Measurements from ENCODE around the gene MYH13. TPM values are rescaled to one million over a fixed set of nuclear protein-coding genes. Genes with fewer than 3 reads are reported as not detected.
A peak's percentile ranks its signal among the peaks of the same experiment; 100 is the strongest.
"Not testable (repeated sequence)": the region's sequence is repeated elsewhere in the genome, so short reads cannot be mapped to it uniquely, and the experiment has no call there.

MYH13 gene
- total RNA-seq, 1 experiment from 2014 or later, result not detected

DNA sequence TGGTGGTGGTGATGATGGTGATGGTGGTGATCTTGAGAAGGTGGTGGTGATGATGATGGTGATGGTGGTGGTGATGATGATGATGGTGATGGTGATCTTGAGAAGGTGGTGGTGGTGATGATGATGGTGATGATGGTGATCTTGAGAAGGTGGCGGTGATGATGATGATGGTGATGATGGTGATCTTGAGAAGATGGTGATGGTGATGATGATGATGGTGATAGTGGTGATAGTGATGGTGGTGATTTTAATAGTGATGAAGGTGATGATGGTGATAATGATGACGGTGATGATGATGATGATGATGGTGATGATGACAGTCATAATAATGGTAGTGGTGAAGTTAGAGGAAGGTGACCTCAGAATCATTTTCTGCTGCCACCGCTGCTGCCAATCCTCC lies 75.1 kb downstream of the MYH13 start:
- DNase-seq (ENCODE audit: unreplicated experiment), result no peak
- TF ChIP-seq, protein P1, sequence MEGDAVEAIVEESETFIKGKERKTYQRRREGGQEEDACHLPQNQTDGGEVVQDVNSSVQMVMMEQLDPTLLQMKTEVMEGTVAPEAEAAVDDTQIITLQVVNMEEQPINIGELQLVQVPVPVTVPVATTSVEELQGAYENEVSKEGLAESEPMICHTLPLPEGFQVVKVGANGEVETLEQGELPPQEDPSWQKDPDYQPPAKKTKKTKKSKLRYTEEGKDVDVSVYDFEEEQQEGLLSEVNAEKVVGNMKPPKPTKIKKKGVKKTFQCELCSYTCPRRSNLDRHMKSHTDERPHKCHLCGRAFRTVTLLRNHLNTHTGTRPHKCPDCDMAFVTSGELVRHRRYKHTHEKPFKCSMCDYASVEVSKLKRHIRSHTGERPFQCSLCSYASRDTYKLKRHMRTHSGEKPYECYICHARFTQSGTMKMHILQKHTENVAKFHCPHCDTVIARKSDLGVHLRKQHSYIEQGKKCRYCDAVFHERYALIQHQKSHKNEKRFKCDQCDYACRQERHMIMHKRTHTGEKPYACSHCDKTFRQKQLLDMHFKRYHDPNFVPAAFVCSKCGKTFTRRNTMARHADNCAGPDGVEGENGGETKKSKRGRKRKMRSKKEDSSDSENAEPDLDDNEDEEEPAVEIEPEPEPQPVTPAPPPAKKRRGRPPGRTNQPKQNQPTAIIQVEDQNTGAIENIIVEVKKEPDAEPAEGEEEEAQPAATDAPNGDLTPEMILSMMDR (IDR thresholded peaks at IDR 0.05; ENCODE audit: unreplicated experiment), result no peak
- ChIA-PET POLR2A (no interaction called here), CTCF (interaction anchor here (1.3 to 5.1 kb wide), 2 partner anchors 320 kb away, joined by 10 to 70 read pairs; no protein-coding TSS in a partner anchor)
- Mint-ChIP-seq H3K4me3 (ENCODE audit: unreplicated experiment) (no peak overlapping the region), H3K9me3 (ENCODE audit: unreplicated experiment) (peaks cover 3% of the 10 kb centered on the region), H3K36me3 (ENCODE audit: insufficient read depth, unreplicated experiment) (no peaks in the 10 kb centered on the region), H3K27me3 (ENCODE audit: insufficient read depth, unreplicated experiment) (no peaks in the 10 kb centered on the region), H3K4me1 (ENCODE audit: insufficient read depth, unreplicated experiment) (no peaks in the 10 kb centered on the region), H3K27ac (ENCODE audit: low read depth, unreplicated experiment) (no peak overlapping the region)
- intact Hi-C loops (cut with micrococcal nuclease), result no loop called here
- BruUV-seq (replicated peaks), result no TSS peak

DNA sequence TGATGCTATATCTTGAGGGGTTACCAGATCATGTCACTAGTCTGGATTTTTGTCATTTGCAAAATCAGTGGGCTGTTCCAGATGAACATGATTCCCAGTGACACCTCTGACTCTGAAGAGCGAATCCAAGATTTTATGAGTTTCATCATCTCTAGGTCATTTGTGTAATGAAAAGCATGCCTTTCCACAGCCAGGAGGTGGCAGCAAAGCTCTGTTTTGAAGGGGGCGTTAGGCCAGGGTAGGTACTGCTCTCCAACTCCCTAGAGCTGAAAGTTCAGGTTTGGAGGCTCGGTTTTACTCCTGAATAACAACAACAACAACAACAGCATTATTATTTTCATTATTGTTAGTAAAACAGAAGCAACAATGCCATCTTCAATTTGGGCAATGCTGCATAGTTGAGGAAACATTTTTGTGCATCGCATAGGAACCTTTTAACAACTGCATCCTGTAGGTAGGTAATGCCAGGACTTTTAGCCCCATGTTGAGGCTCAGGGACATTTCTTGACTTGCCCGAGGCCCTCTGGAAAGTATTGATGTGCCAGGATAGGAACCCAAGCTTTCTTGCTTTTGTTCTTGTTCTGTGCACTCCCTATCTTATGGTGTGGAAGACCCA lies 77.0 kb downstream of the MYH13 start:
- Mint-ChIP-seq H3K4me3 (ENCODE audit: unreplicated experiment) (no peak overlapping the region), H3K27me3 (ENCODE audit: insufficient read depth, unreplicated experiment) (no peaks in the 10 kb centered on the region), H3K9me3 (ENCODE audit: unreplicated experiment) (no peaks in the 10 kb centered on the region), H3K36me3 (ENCODE audit: insufficient read depth, unreplicated experiment) (no peaks in the 10 kb centered on the region), H3K27ac (ENCODE audit: low read depth, unreplicated experiment) (no peak overlapping the region), H3K4me1 (ENCODE audit: insufficient read depth, unreplicated experiment) (peaks cover 5% of the 10 kb centered on the region)
- CTCF ChIA-PET, result interaction anchor here (0.7 to 5.1 kb wide), 19 partner anchors 13 to 1417 kb away, joined by 3 to 70 read pairs (median 3); no protein-coding TSS in a partner anchor
- TF ChIP-seq, protein P1 (IDR thresholded peaks at IDR 0.05; ENCODE audit: unreplicated experiment), result peak; percentile 37
- POLR2A ChIA-PET, result interaction anchor here (0.6 kb wide), 1 partner anchor 11 kb away, joined by 3 read pairs; no protein-coding TSS in a partner anchor
- intact Hi-C loops (cut with micrococcal nuclease), result loop anchor here (1.0 kb wide), 1 partner anchor 318 kb away; no protein-coding TSS in a partner anchor
- no TSS peak for BruUV-seq (replicated peaks)
- peak; percentile 61 for DNase-seq (ENCODE audit: unreplicated experiment)

DNA sequence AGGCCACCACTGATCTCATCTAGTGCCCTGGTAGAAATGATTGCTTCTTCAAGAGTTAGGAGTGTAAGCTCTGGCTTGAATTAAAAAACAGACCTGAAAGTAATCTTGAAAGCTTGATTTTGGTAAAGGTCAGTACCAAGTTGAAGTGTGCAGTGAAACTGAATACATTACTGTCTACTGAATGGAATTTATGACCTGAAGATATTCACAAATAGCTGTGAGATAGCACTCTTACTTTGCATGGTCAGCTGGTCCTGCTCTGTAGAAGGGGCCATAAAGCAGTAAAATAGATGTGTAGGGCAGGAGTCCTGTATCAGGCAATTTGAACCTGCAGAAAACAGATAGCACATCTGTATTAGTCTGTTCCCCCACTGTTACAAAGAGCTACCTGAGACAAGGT lies 78.6 kb downstream of the MYH13 start:
- TF ChIP-seq, protein P1 (IDR thresholded peaks at IDR 0.05; ENCODE audit: unreplicated experiment), result no peak
- POLR2A ChIA-PET, result interaction anchor here (0.5 kb wide), 1 partner anchor 8 kb away, joined by 3 read pairs; no protein-coding TSS in a partner anchor
- DNase-seq (ENCODE audit: unreplicated experiment), result no peak
- Mint-ChIP-seq H3K27ac (ENCODE audit: low read depth, unreplicated experiment) (no peak overlapping the region), H3K4me3 (ENCODE audit: unreplicated experiment) (no peak overlapping the region), H3K27me3 (ENCODE audit: insufficient read depth, unreplicated experiment) (peaks cover 9% of the 10 kb centered on the region), H3K36me3 (ENCODE audit: insufficient read depth, unreplicated experiment) (no peaks in the 10 kb centered on the region), H3K9me3 (ENCODE audit: unreplicated experiment) (no peaks in the 10 kb centered on the region), H3K4me1 (ENCODE audit: insufficient read depth, unreplicated experiment) (peaks cover 5% of the 10 kb centered on the region)
- CTCF ChIA-PET, result interaction anchor here (0.7 to 5.1 kb wide), 6 partner anchors 21 to 363 kb away, joined by 3 to 70 read pairs (median 3); partner anchors contain the start of gene MYH3
- intact Hi-C loops (cut with micrococcal nuclease), result no loop called here
- no TSS peak for BruUV-seq (replicated peaks)

DNA sequence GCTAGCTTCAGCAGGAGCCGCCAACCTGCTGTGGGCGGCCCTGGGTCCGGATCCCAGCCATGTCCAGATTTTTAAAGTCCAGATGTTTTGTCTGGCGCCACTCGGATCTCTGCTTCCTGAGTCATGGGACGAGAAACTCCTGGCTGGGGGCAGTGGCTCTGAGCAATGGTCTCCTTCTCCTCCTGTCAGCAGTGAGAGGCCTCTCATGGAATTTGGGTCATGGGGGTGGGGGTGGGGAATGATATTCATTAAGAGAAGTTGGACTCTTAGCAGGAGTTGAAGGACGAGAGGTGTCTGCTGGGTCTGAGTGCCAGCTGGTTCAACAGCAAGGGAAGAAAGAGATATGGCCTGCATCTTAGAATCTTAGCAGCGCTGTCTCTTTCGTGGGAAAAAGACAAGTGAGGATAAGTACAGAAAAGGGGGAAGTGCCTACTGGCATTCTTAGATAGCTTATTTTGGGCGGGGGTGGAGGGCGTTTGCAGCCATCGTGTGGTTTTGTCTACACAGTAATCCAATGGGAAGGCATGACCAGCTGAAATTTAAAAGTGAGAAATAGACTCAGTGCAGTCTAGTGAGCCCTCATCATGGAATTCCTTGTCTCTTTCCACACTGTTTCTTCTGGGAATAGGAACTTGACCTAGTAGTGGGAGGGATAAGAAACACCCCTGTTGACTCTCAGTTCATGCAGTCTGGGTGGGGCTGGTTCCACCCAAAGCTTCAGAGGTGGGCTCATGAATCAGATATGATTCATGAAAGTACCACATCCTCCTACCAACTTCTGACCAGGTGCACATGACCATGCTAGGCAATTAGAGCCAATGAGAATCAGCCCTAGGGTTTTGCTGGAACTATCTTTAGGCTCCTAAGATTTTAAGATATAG lies 80.5 kb downstream of the MYH13 start:
- no peak overlapping the region for H3K27ac Mint-ChIP-seq (ENCODE audit: low read depth, unreplicated experiment)
- DNase-seq (ENCODE audit: unreplicated experiment), result peak; percentile 15
- H3K36me3 Mint-ChIP-seq (ENCODE audit: insufficient read depth, unreplicated experiment), result no peaks in the 10 kb centered on the region
- peaks cover 25% of the 10 kb centered on the region for H3K27me3 Mint-ChIP-seq (ENCODE audit: insufficient read depth, unreplicated experiment)
- intact Hi-C loops (cut with micrococcal nuclease), result no loop called here
- ChIA-PET CTCF (interaction anchor here (0.6 to 5.1 kb wide), 5 partner anchors 66 to 363 kb away, joined by 3 to 70 read pairs (median 4); no protein-coding TSS in a partner anchor), POLR2A (no interaction called here)
- no TSS peak for BruUV-seq (replicated peaks)
- TF ChIP-seq, protein P1 (IDR thresholded peaks at IDR 0.05; ENCODE audit: unreplicated experiment), result no peak
- H3K4me3 Mint-ChIP-seq (ENCODE audit: unreplicated experiment), result no peak overlapping the region
- H3K4me1 Mint-ChIP-seq (ENCODE audit: insufficient read depth, unreplicated experiment), result peaks cover 5% of the 10 kb centered on the region
- H3K9me3 Mint-ChIP-seq (ENCODE audit: unreplicated experiment), result no peaks in the 10 kb centered on the region

DNA sequence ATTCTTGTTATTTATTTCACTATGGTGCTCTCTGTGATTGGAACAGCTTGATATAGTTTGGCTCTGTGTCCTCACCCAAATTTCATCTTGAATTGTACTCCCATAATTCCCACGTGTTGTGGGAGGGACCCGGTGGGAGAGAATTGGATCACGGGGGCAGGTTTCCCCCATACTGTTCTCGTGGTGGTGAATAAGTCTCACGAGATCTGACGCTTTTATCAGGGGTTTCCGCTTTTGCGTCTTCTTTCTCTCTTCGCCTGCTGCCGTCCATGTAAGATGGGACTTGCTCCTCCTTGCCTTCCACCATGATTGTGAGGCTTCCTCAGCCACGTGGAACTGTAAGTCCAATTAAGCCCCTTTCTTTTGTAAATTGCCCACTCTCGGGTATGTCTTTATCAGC lies 81.2 kb downstream of the MYH13 start:
- H3K36me3 Mint-ChIP-seq (ENCODE audit: insufficient read depth, unreplicated experiment); BruUV-seq (replicated peaks); DNase-seq (ENCODE audit: unreplicated experiment); H3K4me1 Mint-ChIP-seq (ENCODE audit: insufficient read depth, unreplicated experiment); H3K4me3 Mint-ChIP-seq (ENCODE audit: unreplicated experiment); POLR2A ChIA-PET; H3K27ac Mint-ChIP-seq (ENCODE audit: low read depth, unreplicated experiment); H3K9me3 Mint-ChIP-seq (ENCODE audit: unreplicated experiment); intact Hi-C loops (cut with micrococcal nuclease): not testable (repeated sequence)
- peaks cover 25% of the 10 kb centered on the region for H3K27me3 Mint-ChIP-seq (ENCODE audit: insufficient read depth, unreplicated experiment)
- CTCF ChIA-PET, result interaction anchor here (0.6 to 1.8 kb wide), 4 partner anchors 65 to 326 kb away, joined by 3 to 5 read pairs (median 4); no protein-coding TSS in a partner anchor

All from MCF 10A (cell line).